K562 (cell line): ENCODE measurements around the gene CALD1. TPM values are rescaled to one million over a fixed set of nuclear protein-coding genes. Genes with fewer than 3 reads are reported as not detected.

Experiments
- ATAC-seq: fragments of 200-7000 bp; cut with Tn5 transposase; 3 replicates; pipeline ENCODE4 v1.9.1; 2020; ENCODE audit warnings: moderate library complexity
- BruUV-seq: library from RNA; stranded (reverse); fragments of 400-500 nt; replicated peaks from 2 replicates; lab custom pipeline; 2021; lab: Mats Ljungman, UMichigan
- CTCF ChIA-PET: fragments of 300-600 bp; formaldehyde crosslinking; extraction: SDS; loops from one replicate; lab custom pipeline; 2021; ENCODE audit warnings: low intra/inter-chr PET ratio; lab: Yijun Ruan, JAX
- POLR2A ChIA-PET: fragments of 300-600, 350-650 bp; sonication (Branson Sonifier 250); formaldehyde crosslinking; extraction: SDS; loops from one replicate; lab custom pipeline; 2021; ENCODE audit warnings: antibody characterized with exemption, inconsistent platforms; lab: Yijun Ruan, JAX
- DNase-seq, 4 experiments: peaks; one replicate each; pipeline versions ENCODE4 v3.0.0 to v3.0.0-alpha.2; 2011 to 2018; ENCODE audit warnings: low spot score in 3 of 4, mixed read lengths in 3 of 4; ENCODE audit errors: extremely low read depth in 1 of 4
- FAIRE-seq: peaks from 2 replicates; lab custom pipeline; 2011; peaks lifted over from hg19 to GRCh38; lab: Jason Lieb, UNC
- H2AFZ ChIP-seq: 2 replicates; pipeline ENCODE4 v1.6.0; 2011; ENCODE audit warnings: low read depth, low read length, control low read depth, inconsistent platforms
- H3K27ac ChIP-seq: fragments of 200-600 bp; 3 replicates; pipeline ENCODE4 v1.8.0; 2011; ENCODE audit warnings: low read depth, mild to moderate bottlenecking, control low read depth, inconsistent platforms, low read length, moderate library complexity, mixed read lengths; ENCODE audit errors: extremely low read depth
- H3K27me3 ChIP-seq, 2 experiments: fragments of 300-600 bp in 1 of 2; 2 replicates in 1 of 2; 3 replicates in 1 of 2; pipeline versions ENCODE4 v1.6.0 to v1.8.0; 2011; ENCODE audit warnings: inconsistent platforms in 2 of 2, low read length in 2 of 2, mild to moderate bottlenecking in 1 of 2, mixed read lengths in 1 of 2, moderate library complexity in 1 of 2; ENCODE audit not compliant: control insufficient read depth in 2 of 2, insufficient read depth in 2 of 2
- H3K36me3 ChIP-seq: fragments of 300-600 bp; 3 replicates; pipeline ENCODE4 v1.8.0; 2011; ENCODE audit warnings: mild to moderate bottlenecking, low read length, inconsistent platforms; ENCODE audit not compliant: control insufficient read depth, insufficient read depth
- H3K4me1 ChIP-seq, 2 experiments: fragments of 200-600 bp in 1 of 2; replicated peaks in 1 of 2; 2 replicates in 1 of 2; 3 replicates in 1 of 2; pipeline versions ENCODE4 v1.5.1 to v1.8.0; 2011; ENCODE audit warnings: inconsistent platforms in 2 of 2, low read length in 2 of 2, mild to moderate bottlenecking in 1 of 2, mixed read lengths in 1 of 2, moderate library complexity in 1 of 2; ENCODE audit not compliant: control insufficient read depth in 2 of 2, insufficient read depth in 2 of 2
- H3K4me2 ChIP-seq: 2 replicates; pipeline ENCODE4 v1.6.1; 2011; ENCODE audit warnings: low read length, control low read depth, inconsistent platforms, mixed read lengths; ENCODE audit not compliant: insufficient read depth
- H3K4me3 ChIP-seq: fragments of 200-600 bp; sonication (generic), shearing (Covaris generic); 2 replicates; pipeline ENCODE4 v1.5.1; 2016; ENCODE audit warnings: control low read depth, inconsistent platforms
- H3K79me2 ChIP-seq: fragments of 200-600 bp; 3 replicates; pipeline ENCODE4 v1.8.0; 2011; ENCODE audit warnings: low read length, inconsistent platforms; ENCODE audit not compliant: control insufficient read depth, insufficient read depth
- H3K9ac ChIP-seq, 2 experiments: 2 replicates each; pipeline versions ENCODE4 v1.6.0 to v1.6.1; 2011; ENCODE audit warnings: low read depth in 2 of 2, low read length in 2 of 2, control low read depth in 1 of 2, inconsistent platforms in 1 of 2, mild to moderate bottlenecking in 1 of 2, mixed read lengths in 1 of 2; ENCODE audit not compliant: insufficient read depth in 1 of 2
- H3K9me1 ChIP-seq: one replicate; pipeline ENCODE4 v1.6.0; 2011; ENCODE audit warnings: inconsistent platforms, mild to moderate bottlenecking, low read length, moderate library complexity; ENCODE audit not compliant: control insufficient read depth, insufficient read depth
- H3K9me3 ChIP-seq: replicated peaks from 2 replicates; pipeline ENCODE4 v1.5.1; 2011; ENCODE audit warnings: low read depth, low read length, inconsistent platforms; ENCODE audit not compliant: control insufficient read depth, insufficient read depth
- H4K20me1 ChIP-seq: replicated peaks from 2 replicates; pipeline ENCODE4 v1.6.1; 2011; ENCODE audit warnings: low read length, inconsistent platforms, mixed read lengths; ENCODE audit not compliant: control insufficient read depth, insufficient read depth
- FOXM1 ChIP-seq, 2 experiments: fragments of 450-650 bp in 1 of 2; sonication (generic) in 1 of 2; formaldehyde crosslinking in 1 of 2; IDR thresholded peaks; 2 replicates each; pipeline versions ENCODE4 v1.6.1 to v1.9.0; 2017 to 2022; ENCODE audit warnings: low read depth in 2 of 2, mild to moderate bottlenecking in 2 of 2, missing genetic modification reagents in 1 of 2, moderate library complexity in 1 of 2
- NFXL1 ChIP-seq: fragments of 450-650 bp; formaldehyde crosslinking; IDR thresholded peaks from 2 replicates; pipeline ENCODE4 v1.4.0; 2021; ENCODE audit warnings: mild to moderate bottlenecking
- RAD51 ChIP-seq: fragments of 450-650 bp; IDR thresholded peaks from 2 replicates; pipeline ENCODE4 v1.7.1; 2016; ENCODE audit warnings: low read depth, mild to moderate bottlenecking, borderline replicate concordance
- TEAD1 ChIP-seq, 2 experiments: fragments of 450-650 bp in 1 of 2; sonication (generic) in 1 of 2; formaldehyde crosslinking; IDR thresholded peaks; 2 replicates each; pipeline versions ENCODE4 v1.4.0 to v1.8.0; 2020 to 2022; ENCODE audit warnings: mild to moderate bottlenecking in 2 of 2, missing genetic modification reagents in 1 of 2
- ZBTB12 ChIP-seq: fragments of 250-450 bp; sonication (Bioruptor Pico); IDR thresholded peaks from 2 replicates; pipeline ENCODE4 v1.4.0; 2020
- ZNF146 ChIP-seq: IDR thresholded peaks from one replicate; pipeline ENCODE4 v1.6.1; 2018; ENCODE audit warnings: missing compliant biosample characterization; ENCODE audit not compliant: unreplicated experiment
- ZNF75A ChIP-seq: fragments of 450-650 bp; formaldehyde crosslinking; IDR thresholded peaks from 2 replicates; pipeline ENCODE4 v1.4.0; 2020; ENCODE audit warnings: mild to moderate bottlenecking
- in situ Hi-C: fragments of 300-500 bp; cut with MboI; formaldehyde crosslinking; loops from 4 replicates; pipeline ENCODE4 v1.15.0; 2018; ENCODE audit warnings: inconsistent platforms, mixed read lengths
- intact Hi-C: fragments of 100-400 bp; cut with micrococcal nuclease; formaldehyde crosslinking; loops from 2 replicates; pipeline ENCODE4 v1.14.2; 2022
- polyA plus RNA-seq, 8 experiments: library from polyadenylated mRNA; depleted of rRNA in 4 of 8; stranded (reverse) in 5 of 8; unstranded in 3 of 8; fragments of >200 nt; fragmentation: Nextera tagmentation in 2 of 8; fragmentation: Illumina TruSeq in 1 of 8; extraction: Ambion mirVana in 2 of 8; extraction: Trizol in 1 of 8; gene quantifications; 2 replicates each; pipeline versions ENCODE4 v1.2.1 to v1.2.3, GENCODE V29; 2011 to 2014; ENCODE audit warnings: inconsistent platforms in 1 of 8, missing spikeins in 1 of 8
- total RNA-seq, 7 experiments: library from RNA; depleted of rRNA in 6 of 7; stranded (reverse); fragments of >200 nt in 6 of 7; fragmentation: Illumina TruSeq in 2 of 7; extraction: Trizol in 2 of 7; gene quantifications; 2 replicates each; pipeline versions ENCODE4 v1.2.1 to v1.2.3, GENCODE V29; 2011 to 2021; ENCODE audit warnings: low replicate concordance in 1 of 7
- TF ChIP-seq, protein P1 (sequence below): fragments of 200-800 bp; sonication (Bioruptor generic); IDR thresholded peaks from 2 replicates; pipeline ENCODE4 v1.6.1; 2016; ENCODE audit warnings: missing genetic modification characterization, missing compliant biosample characterization

Gene CALD1
- total and polyA plus RNA-seq, 9 of the 15 experiments (the other 6 are each of a cell fraction or from before 2014, with no cell fraction given), result 0.40 TPM; not detected in 8

DNA sequence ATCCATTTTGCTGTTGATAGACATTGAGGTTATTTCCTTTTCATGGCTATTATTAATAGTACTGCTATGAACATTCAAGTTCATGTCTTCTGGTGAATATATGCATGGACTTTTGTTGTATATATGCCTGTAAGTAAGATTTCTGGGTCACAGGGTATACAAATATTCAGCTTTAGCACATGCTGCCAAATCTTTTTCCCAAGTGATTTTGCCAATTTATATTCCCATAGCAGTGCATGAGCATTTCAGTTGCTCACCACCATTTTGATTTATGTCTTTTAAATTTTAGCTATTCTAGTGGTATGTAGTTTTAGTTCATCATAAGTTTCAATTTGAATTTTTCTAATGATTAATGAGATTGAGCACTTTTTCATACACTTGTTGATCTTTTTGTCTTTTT lies 59.9 kb downstream of the CALD1 start:
- POLR2A ChIA-PET, result interaction anchor here (0.6 to 1.6 kb wide), 2 partner anchors 9 to 108 kb away, joined by 3 to 5 read pairs; no protein-coding TSS in a partner anchor
- in situ Hi-C loops (no loop called here), intact Hi-C loops (no loop called here)
- ATAC-seq (no peak), DNase-seq (no peak), FAIRE-seq (no peak)
- Histone ChIP-seq H3K27ac (no peak overlapping the region), H2AFZ (no peak overlapping the region), H3K9ac (no peak overlapping the region), H4K20me1 (no peaks in the 10 kb centered on the region), H3K4me1 (peaks cover 0 to 20% of the 10 kb centered on the region in 2 experiments; a peak in 2 of 5 replicates), H3K79me2 (no peaks in the 10 kb centered on the region), H3K9me3 (no peaks in the 10 kb centered on the region), H3K9me1 (no peaks in the 10 kb centered on the region), H3K4me2 (no peak overlapping the region), H3K36me3 (no peaks in the 10 kb centered on the region), H3K27me3 (peaks cover 4 to 12% of the 10 kb centered on the region in 2 experiments; a peak in 2 of 5 replicates), H3K4me3 (no peak overlapping the region)
- no TSS peak for BruUV-seq
- CTCF ChIA-PET, result no interaction called here
- TF ChIP-seq TEAD1 (CRISPR knock-in tag; IDR thresholded peaks at IDR 0.05) (no peak), ZNF146 (CRISPR knock-in tag) (no peak), ZBTB12 (CRISPR knock-in tag) (no peak), RAD51 (no peak), ZNF75A (CRISPR knock-in tag) (no peak), NFXL1 (CRISPR knock-in tag) (no peak), FOXM1 (IDR thresholded peaks at IDR 0.05; ENCODE audit: low read depth) (no peak), FOXM1 (CRISPR knock-in tag; IDR thresholded peaks at IDR 0.05; ENCODE audit: low read depth) (no peak)
- TF ChIP-seq, protein P1, sequence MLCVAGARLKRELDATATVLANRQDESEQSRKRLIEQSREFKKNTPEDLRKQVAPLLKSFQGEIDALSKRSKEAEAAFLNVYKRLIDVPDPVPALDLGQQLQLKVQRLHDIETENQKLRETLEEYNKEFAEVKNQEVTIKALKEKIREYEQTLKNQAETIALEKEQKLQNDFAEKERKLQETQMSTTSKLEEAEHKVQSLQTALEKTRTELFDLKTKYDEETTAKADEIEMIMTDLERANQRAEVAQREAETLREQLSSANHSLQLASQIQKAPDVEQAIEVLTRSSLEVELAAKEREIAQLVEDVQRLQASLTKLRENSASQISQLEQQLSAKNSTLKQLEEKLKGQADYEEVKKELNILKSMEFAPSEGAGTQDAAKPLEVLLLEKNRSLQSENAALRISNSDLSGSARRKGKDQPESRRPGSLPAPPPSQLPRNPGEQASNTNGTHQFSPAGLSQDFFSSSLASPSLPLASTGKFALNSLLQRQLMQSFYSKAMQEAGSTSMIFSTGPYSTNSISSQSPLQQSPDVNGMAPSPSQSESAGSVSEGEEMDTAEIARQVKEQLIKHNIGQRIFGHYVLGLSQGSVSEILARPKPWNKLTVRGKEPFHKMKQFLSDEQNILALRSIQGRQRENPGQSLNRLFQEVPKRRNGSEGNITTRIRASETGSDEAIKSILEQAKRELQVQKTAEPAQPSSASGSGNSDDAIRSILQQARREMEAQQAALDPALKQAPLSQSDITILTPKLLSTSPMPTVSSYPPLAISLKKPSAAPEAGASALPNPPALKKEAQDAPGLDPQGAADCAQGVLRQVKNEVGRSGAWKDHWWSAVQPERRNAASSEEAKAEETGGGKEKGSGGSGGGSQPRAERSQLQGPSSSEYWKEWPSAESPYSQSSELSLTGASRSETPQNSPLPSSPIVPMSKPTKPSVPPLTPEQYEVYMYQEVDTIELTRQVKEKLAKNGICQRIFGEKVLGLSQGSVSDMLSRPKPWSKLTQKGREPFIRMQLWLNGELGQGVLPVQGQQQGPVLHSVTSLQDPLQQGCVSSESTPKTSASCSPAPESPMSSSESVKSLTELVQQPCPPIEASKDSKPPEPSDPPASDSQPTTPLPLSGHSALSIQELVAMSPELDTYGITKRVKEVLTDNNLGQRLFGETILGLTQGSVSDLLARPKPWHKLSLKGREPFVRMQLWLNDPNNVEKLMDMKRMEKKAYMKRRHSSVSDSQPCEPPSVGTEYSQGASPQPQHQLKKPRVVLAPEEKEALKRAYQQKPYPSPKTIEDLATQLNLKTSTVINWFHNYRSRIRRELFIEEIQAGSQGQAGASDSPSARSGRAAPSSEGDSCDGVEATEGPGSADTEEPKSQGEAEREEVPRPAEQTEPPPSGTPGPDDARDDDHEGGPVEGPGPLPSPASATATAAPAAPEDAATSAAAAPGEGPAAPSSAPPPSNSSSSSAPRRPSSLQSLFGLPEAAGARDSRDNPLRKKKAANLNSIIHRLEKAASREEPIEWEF (CRISPR knock-in tag), result no peak
